Pancreas (tissue), 10 donors: Measurements from ENCODE around the gene EXOC3L2. TPM values are rescaled to one million over a fixed set of nuclear protein-coding genes. Genes with fewer than 3 reads are reported as not detected.

Source experiments
- ATAC-seq, 4 donors: fragments of 200-7000 bp; cut with Tn5 transposase; one replicate each; pipeline versions ENCODE4 v1.8.0 to v1.9.1; 2020; ENCODE audit warnings: mild to moderate bottlenecking in 4 of 4, moderate library complexity in 4 of 4
- DNase-seq, 6 donors: peaks; one replicate each; pipeline ENCODE4 v3.0.0-alpha.2; 2020
- FAIRE-seq: peaks from 2 replicates; lab custom pipeline; 2012; peaks lifted over from hg19 to GRCh38; lab: Jason Lieb, UNC
- H3K27ac ChIP-seq, 4 donors: fragments of 200-600 bp; sonication (generic); 1 replicate in 3 of 4; 2 replicates in 1 of 4; pipeline versions ENCODE4 v1.5.0 to v1.8.0; 2020
- H3K27me3 ChIP-seq, 4 donors: fragments of 200-600 bp; one replicate each; pipeline ENCODE4 v1.8.0; 2021
- H3K36me3 ChIP-seq, 3 donors: fragments of 200-600 bp; sonication (generic) in 1 of 3; one replicate each; pipeline versions ENCODE4 v1.5.0 to v1.8.0; 2020 to 2021
- H3K4me1 ChIP-seq, 3 donors: fragments of 200-600 bp; one replicate each; pipeline ENCODE4 v1.8.0; 2021
- H3K4me3 ChIP-seq, 4 donors: fragments of 200-600 bp; sonication (generic) in 2 of 4; one replicate each; pipeline versions ENCODE4 v1.5.0 to v1.8.0; 2020 to 2021
- H3K9me3 ChIP-seq, 4 donors: fragments of 200-600 bp; one replicate each; pipeline ENCODE4 v1.8.0; 2021
- WGBS, 2 donors: extraction: QIAGEN DNeasy Blood & Tissue Kit; methylation state at CpG; one replicate each; pipeline ENCODE4 v1.1.7; 2013; 5-methylcytosine and 5-hydroxymethylcytosine counted together
- intact Hi-C, 3 donors: fragments of 100-400 bp; cut with DNase I; formaldehyde crosslinking; loops; one replicate each; pipeline versions ENCODE4 v1.11.1 to v1.14.2; 2022
- polyA plus RNA-seq, 2 donors: library from polyadenylated mRNA; stranded (reverse); fragments of 200-250 nt; gene quantifications; one replicate each; pipeline ENCODE4 v1.2.3, GENCODE V29; 2013
- total RNA-seq, 6 donors: library from RNA; stranded (reverse); fragmentation: NEBNext Ultra II Directional in 4 of 6; extraction: Animal tissue kit (Norgen Biotek cat#: 25700) in 4 of 6; gene quantifications; one replicate each; pipeline versions ENCODE4 v1.2.1 to v1.2.4, GENCODE V29; 2021 to 2023
- TF ChIP-seq, protein P1 (sequence below), 4 donors: fragments of 200-600 bp; sonication (generic) in 3 of 4; IDR thresholded peaks; one replicate each; pipeline versions ENCODE4 v1.5.0 to v1.8.0; 2021; ENCODE audit warnings: antibody characterized with exemption in 4 of 4
- donor health status: healthy with polysubstance abuse.
- donor health status: DM: no; HTN: no; CAD: no; lungs with moderate emphysema.
- donor health status: DM: no; HTN: no; CAD: no.
- donor health status: control.
- donor health status: control.
- donor health status: Bipolar disorder and iron deficiency.
- donor health status: DM: yes; HTN: yes; CAD: no.
- donor health status: DM: no; HTN: no; CAD: no.
- donor health status: DM: no; HTN: no; CAD: no.
- donor health status: DM: yes; HTN: yes; CAD: no.

The EXOC3L2 gene
- total and polyA plus RNA-seq, 8 donors = 0.59 to 4.5 (median 1.8) TPM

DNA sequence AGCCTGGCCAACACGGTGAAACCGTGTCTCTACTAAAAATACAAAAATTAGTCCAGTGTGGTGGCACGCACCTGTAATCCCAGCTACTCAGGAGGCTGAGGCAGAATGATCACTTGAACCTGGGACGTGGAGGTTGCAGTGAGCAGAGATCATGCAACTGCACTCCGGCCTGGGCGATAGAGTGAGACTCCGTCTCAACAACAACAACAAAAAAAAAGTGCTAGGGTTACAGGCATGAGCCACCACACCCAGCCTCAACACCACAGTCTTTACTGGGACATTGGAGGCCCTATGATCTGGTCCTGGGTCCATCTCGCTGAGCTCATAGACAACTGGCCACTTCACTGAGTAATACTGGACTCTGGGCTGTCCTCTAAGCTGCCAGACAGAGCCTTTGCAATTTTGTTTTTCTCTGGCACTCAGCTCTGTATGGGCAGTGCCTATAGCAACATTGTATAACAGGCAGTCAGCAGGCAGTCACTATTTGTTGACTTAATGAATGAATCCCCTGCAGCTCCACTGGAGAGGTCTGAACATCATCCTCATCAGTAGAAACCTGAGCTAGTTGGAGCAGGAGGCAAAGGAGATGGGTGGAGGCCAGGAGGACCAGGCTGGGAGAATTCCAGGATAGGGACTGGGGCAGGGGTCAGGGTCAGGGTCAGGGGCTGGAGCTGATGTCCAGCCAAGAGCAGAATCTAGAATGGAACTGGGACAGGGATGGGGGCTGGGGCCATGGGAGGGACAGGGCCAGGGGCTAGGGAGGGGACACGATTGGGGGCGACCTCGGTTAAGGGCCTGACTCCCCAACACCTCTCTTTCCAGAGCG is 58.5 kb downstream of the EXOC3L2 start:
- WGBS, 2 donors = 76 to 87% methylated on average over 12 of the region's 12 CpGs
- TF ChIP-seq, protein P1, sequence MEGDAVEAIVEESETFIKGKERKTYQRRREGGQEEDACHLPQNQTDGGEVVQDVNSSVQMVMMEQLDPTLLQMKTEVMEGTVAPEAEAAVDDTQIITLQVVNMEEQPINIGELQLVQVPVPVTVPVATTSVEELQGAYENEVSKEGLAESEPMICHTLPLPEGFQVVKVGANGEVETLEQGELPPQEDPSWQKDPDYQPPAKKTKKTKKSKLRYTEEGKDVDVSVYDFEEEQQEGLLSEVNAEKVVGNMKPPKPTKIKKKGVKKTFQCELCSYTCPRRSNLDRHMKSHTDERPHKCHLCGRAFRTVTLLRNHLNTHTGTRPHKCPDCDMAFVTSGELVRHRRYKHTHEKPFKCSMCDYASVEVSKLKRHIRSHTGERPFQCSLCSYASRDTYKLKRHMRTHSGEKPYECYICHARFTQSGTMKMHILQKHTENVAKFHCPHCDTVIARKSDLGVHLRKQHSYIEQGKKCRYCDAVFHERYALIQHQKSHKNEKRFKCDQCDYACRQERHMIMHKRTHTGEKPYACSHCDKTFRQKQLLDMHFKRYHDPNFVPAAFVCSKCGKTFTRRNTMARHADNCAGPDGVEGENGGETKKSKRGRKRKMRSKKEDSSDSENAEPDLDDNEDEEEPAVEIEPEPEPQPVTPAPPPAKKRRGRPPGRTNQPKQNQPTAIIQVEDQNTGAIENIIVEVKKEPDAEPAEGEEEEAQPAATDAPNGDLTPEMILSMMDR (IDR thresholded peaks at IDR 0.05) = no peak
- intact Hi-C loops = no loop called here

DNA sequence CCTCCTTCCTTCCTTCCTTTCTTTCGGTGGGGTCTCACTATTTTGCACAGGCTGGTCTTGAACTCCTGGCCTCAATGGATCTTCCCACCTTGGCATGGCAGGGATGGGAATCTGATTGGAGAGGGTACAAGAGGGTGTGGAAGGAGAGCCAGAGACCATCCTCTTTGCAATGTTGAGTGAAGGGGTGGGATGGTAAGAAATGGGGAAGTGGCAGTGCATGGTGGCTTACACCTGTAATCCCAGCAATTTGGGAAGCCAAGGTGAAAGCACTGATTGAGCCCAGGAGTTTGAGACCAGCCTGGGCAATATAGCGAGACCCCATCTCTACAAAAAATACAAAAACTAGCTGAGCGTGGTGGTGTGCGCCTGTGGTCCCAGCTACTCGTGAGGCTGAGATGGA is 61.1 kb downstream of the EXOC3L2 start:
- Histone ChIP-seq H3K36me3 (no peaks in the 10 kb centered on the region), H3K4me3 (no peak overlapping the region), H3K27me3 (no peaks in the 10 kb centered on the region), H3K9me3 (no peaks in the 10 kb centered on the region), H3K4me1 (peaks cover 5 to 16% (median 12%) of the 10 kb centered on the region in 3 donors), H3K27ac (no peak overlapping the region)
- DNase-seq = no peak
- 94 to 100% methylated on average over 5 of the region's 5 CpGs for WGBS, 2 donors
- intact Hi-C loops = no loop called here
- ATAC-seq = no peak
- TF ChIP-seq, protein P1 (IDR thresholded peaks at IDR 0.05) = no peak
- FAIRE-seq = no peak

More for the DNA sequence above, 58.5 kb downstream of the EXOC3L2 start:
- Histone ChIP-seq H3K36me3 (no peaks in the 10 kb centered on the region), H3K4me1 (no peaks in the 10 kb centered on the region), H3K27me3 (no peaks in the 10 kb centered on the region), H3K27ac (no peak overlapping the region), H3K4me3 (no peak overlapping the region), H3K9me3 (no peaks in the 10 kb centered on the region)
- no peak for ATAC-seq
- DNase-seq = no peak
- FAIRE-seq = no peak

GRCh38 chr19:45182758-45183157 is 62.4 kb downstream of the EXOC3L2 start:
- no peaks in the 10 kb centered on the region for H3K9me3 ChIP-seq
- no peak for DNase-seq
- WGBS, 2 donors = 90 to 91% methylated on average over 4 of the region's 4 CpGs
- no peak for FAIRE-seq
- no peak overlapping the region for H3K27ac ChIP-seq
- TF ChIP-seq, protein P1 (IDR thresholded peaks at IDR 0.05) = no peak
- intact Hi-C loops = no loop called here
- H3K27me3 ChIP-seq = no peaks in the 10 kb centered on the region
- H3K4me1 ChIP-seq = peaks cover 5 to 16% (median 12%) of the 10 kb centered on the region in 3 donors
- no peak for ATAC-seq
- no peaks in the 10 kb centered on the region for H3K36me3 ChIP-seq
- H3K4me3 ChIP-seq = no peak overlapping the region

- TF ChIP-seq, protein P1 (IDR thresholded peaks at IDR 0.05) = no peak
- H3K4me1 ChIP-seq = peaks cover 5 to 16% (median 15%) of the 10 kb centered on the region in 3 donors
- ATAC-seq (no peak), DNase-seq (peak in 1 of 6 donors; percentile 13), FAIRE-seq (no peak)
- no peaks in the 10 kb centered on the region for H3K9me3 ChIP-seq
- 79 to 88% methylated on average over 7 of the region's 7 CpGs for WGBS, 2 donors
- no peaks in the 10 kb centered on the region for H3K36me3 ChIP-seq
- no peak overlapping the region for H3K27ac ChIP-seq
- H3K4me3 ChIP-seq = no peak overlapping the region
- intact Hi-C loops = no loop called here
- no peaks in the 10 kb centered on the region for H3K27me3 ChIP-seq
Measured at GRCh38 chr19:45180936-45181335, 64.3 kb downstream of the EXOC3L2 start.

DNA sequence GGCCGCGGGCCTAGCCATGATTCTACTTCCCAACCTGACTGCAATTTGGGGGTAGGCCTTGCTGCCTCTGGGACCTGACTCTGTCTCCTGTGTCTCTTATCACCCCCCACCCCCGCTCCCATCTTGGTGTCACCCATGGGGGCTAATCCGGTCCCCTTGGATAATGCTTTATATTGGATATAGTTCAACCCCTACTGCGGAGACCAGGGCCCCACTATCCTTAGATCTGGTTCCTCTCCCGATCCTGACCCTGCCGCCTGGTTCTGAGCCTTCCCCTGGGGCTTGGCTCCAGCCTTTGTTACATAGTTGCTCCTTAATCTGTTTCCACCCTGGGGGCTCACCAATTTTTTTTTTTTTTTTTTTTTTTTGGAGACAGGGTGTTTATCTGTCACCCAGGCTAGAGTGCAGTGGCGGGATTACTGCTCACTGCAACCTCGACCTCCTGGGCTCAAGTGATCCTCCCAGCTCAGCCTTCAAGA is 65.3 kb downstream of the EXOC3L2 start:
- TF ChIP-seq, protein P1 (IDR thresholded peaks at IDR 0.05) = no peak
- intact Hi-C loops = no loop called here
- no peak for DNase-seq

More for the DNA sequence above, 65.3 kb downstream of the EXOC3L2 start:
- ATAC-seq (no peak), FAIRE-seq (no peak)
- H3K9me3 ChIP-seq = no peaks in the 10 kb centered on the region
- H3K4me1 ChIP-seq = peaks cover 5 to 16% (median 15%) of the 10 kb centered on the region in 3 donors
- no peaks in the 10 kb centered on the region for H3K27me3 ChIP-seq
- peak overlapping the region; percentile 70 to 88 (median 83) for H3K27ac ChIP-seq
- H3K4me3 ChIP-seq = peak overlapping the region; percentile 58 to 90 (median 68)
- H3K36me3 ChIP-seq = no peaks in the 10 kb centered on the region
- WGBS, 2 donors = 44 to 50% methylated on average over 9 of the region's 9 CpGs
